Hematopoietic multipotent progenitor cell treated with erythropoietin and hydrocortisone succinate and interleukin-3 and kit ligand, for 15 days (in vitro differentiated cells): ENCODE results near the gene MAGED2.
"Not testable (repeated sequence)": the region's sequence is repeated elsewhere in the genome, so short reads cannot be mapped to it uniquely, and the experiment has no call there.

ENCODE experiments used
- DNase-seq: peaks from one replicate; pipeline ENCODE4 v3.0.0-alpha.2; 2015; ENCODE audit warnings: low spot score

The MAGED2 gene

GRCh38 chrX:54807524-54808108 is at the start of gene MAGED2:
MAGED2 (plus strand) TSS chrX:54807745; CDS start chrX:54809332, 1,587 bp downstream.
- DNase-seq = no peak

GRCh38 chrX:54758114-54759055 is 49.2 kb upstream of the MAGED2 start:
- DNase-seq = no peak

- DNase-seq = not testable (repeated sequence)
These were observed 33.0 kb upstream of the MAGED2 start for GRCh38 chrX:54774391-54775094.

- no peak for DNase-seq
These were observed 31.5 kb upstream of the MAGED2 start for GRCh38 chrX:54776061-54776460.

GRCh38 chrX:54776987-54777672 is 30.4 kb upstream of the MAGED2 start:
- DNase-seq = no peak

- no peak for DNase-seq
These were observed 21.6 kb upstream of the MAGED2 start for GRCh38 chrX:54785901-54786300.

- no peak for DNase-seq
These were observed 20.6 kb upstream of the MAGED2 start for GRCh38 chrX:54786967-54787366.

- no peak for DNase-seq
These were observed 19.1 kb upstream of the MAGED2 start for GRCh38 chrX:54788446-54788845.

GRCh38 chrX:54789405-54789804 is 18.1 kb upstream of the MAGED2 start:
- DNase-seq = not testable (repeated sequence)

GRCh38 chrX:54794028-54794427 is 13.5 kb upstream of the MAGED2 start:
- DNase-seq = no peak

GRCh38 chrX:54794795-54795194 is 12.8 kb upstream of the MAGED2 start:
- no peak for DNase-seq

- DNase-seq = no peak
These were observed 9.4 kb upstream of the MAGED2 start, which contains the start of gene ITIH6 for GRCh38 chrX:54798137-54798536. ITIH6 (minus strand) TSS chrX:54798255; CDS start chrX:54798210, 45 bp downstream.

- DNase-seq = no peak
These were observed 8.5 kb upstream of the MAGED2 start for GRCh38 chrX:54799046-54799445.

GRCh38 chrX:54808109-54808604 is 612 bp downstream of the MAGED2 start:
- no peak for DNase-seq

GRCh38 chrX:54808605-54809483 is 1.3 kb downstream of the MAGED2 start:
- DNase-seq = peak; percentile 88

- no peak for DNase-seq
These were observed 3.0 kb downstream of the MAGED2 start for GRCh38 chrX:54810532-54810931.

- DNase-seq = no peak
These were observed 3.8 kb downstream of the MAGED2 start for GRCh38 chrX:54811301-54811885.

GRCh38 chrX:54812306-54812705 is 4.8 kb downstream of the MAGED2 start:
- DNase-seq = no peak

GRCh38 chrX:54817220-54817820 is 9.8 kb downstream of the MAGED2 start:
- DNase-seq = no peak

- DNase-seq = no peak
These were observed 10.7 kb downstream of the MAGED2 start for GRCh38 chrX:54818221-54818620.
